ENCODE results near the gene RPS8.
"Not testable (repeated sequence)": the region's sequence is repeated elsewhere in the genome, so short reads cannot be mapped to it uniquely, and the experiment has no call there.

The RPS8 gene

DNA sequence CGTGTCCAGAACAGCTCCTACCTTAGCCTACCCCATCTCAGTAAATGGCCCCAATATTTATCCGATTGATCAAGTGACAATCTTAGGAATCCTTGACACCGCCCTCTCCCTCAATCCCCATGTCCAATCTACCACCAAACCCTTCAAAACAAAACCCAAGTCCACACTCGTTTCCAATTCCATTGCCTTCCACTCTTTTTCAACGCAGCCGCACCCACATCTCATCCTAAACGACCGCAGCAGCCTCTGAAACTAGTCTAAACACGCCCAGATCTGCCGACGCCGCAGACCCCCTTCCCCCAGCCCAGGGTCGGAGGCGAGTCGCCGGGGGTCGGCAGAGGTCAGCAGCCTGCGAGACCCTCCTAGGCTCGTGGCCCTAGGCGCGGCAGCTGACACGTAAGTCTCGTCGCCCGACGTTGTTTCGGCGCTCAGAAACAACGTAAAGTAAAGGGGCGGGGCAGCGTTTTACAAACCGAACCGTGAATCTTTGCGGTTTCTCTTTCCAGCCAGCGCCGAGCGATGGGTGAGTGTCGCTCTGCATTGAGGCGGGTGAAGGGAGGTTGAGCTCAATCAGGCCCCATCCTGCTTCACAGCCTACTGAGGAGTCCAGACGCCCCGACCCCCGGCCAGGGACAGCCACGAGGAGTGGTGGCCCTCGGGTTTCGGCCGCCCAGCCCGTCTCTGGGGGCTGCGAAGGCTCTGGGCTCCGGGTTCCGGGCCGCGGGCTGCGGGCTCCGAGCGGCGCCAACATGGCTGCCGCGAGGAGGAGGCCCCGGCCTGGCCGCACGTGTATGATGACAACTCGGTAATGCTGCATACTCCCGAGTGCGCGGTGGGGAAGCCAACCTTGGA is at the start of gene RPS8:
RPS8 (plus strand) TSS at position 463 of the 852 bp plus-strand sequence; CDS start at position 520, 57 bp downstream.
- peak; percentile 67 for DNase-seq (ENCODE audit: low read depth)

- DNase-seq (ENCODE audit: low read depth), result peak; percentile 94
Measured at GRCh38 chr1:44730741-44731512, 44.4 kb upstream of the RPS8 start, which contains the start of gene RNU5D-1. Gene RNU5D-1, minus strand, starts transcription at chr1:44731170.

DNA sequence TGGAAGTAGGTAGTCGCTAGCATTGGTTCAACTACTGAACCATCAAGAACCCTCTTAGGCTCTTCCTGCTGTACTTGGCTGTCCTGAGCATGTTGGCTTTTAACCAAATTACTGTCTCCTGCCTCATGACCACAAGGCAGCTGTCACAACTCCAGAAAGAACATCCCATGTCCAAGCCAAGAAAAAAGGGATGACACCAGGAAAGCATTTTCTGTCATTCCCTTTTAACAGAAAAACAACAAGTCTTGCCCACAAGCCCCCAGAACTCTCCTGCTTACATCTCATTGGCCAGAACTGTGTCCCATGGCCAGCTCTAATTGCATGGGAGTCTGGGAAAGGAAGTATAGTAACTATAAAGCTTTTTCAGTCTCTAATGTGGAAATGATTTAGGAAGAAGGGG is 42.0 kb upstream of the RPS8 start:
- no peak for DNase-seq (ENCODE audit: low read depth)

DNA sequence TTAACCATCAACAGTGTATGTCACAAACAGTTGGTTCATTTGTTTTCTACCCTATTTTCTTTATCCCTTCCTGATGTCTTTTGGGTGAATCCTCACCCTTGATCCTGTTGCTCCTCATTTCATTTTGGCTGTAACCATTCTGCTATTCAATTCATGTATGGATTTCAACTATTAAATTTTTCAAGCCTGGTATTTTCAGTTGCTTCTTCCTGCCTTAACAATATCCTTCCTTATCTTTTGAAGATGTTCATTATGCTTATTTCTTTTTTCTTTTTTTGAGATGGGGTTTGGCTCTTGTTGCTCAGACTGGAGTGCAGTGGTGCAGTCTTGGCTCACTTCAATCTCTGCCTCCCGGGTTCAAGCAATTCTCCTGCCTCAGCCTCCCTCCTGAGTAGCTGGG is 41.6 kb upstream of the RPS8 start:
- no peak for DNase-seq (ENCODE audit: low read depth)

GRCh38 chr1:44735992-44736391 is 39.3 kb upstream of the RPS8 start:
- DNase-seq (ENCODE audit: low read depth), result no peak

GRCh38 chr1:44738953-44739306 is 36.4 kb upstream of the RPS8 start:
- not testable (repeated sequence) for DNase-seq (ENCODE audit: low read depth)

DNA sequence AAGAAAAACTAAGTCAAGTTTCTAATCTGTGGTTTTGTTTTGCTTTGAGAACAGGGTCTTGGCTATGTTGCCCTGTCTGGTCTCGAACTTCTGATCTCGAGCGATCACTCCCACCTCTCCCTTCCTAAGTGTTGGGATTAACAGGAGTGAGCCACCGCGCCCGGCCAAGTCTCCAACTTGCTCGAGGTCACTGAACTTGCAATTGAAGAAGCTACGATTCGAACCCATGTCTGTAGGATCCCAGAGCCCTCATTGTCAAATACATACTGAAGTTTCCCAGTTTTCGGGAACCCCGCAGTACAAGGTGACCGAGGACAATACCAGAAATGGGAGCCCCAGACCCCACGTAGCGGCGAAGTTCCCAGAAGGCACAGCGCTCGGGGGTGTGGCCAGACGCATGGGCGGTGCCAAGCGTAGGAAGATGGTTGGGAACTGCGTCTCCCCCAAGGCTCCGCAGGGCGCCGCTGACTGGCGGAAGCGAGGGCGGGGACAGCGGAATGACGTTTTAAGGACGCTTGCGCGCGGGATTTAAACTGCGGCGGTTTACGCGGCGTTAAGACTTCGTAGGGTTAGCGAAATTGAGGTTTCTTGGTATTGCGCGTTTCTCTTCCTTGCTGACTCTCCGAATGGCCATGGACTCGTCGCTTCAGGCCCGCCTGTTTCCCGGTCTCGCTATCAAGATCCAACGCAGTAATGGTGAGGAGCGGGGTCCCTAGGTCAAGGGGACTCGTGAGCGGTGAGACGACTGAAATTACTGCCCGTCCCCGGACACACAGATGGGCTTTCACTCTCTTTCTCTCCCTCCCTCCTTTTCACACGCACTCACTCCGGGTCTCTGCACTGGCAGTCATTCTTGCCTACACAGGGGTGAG is 35.8 kb upstream of the RPS8 start, which contains the start of gene KIF2C:
KIF2C (plus strand) TSS at position 531 of the 872 bp plus-strand sequence; CDS start at position 627, 96 bp downstream.
- DNase-seq (ENCODE audit: low read depth), result peak; percentile 91

- DNase-seq (ENCODE audit: low read depth), result no peak
Measured at GRCh38 chr1:44740179-44740617, 35.1 kb upstream of the RPS8 start.

GRCh38 chr1:44743211-44743610 is 32.1 kb upstream of the RPS8 start:
- DNase-seq (ENCODE audit: low read depth), result no peak

DNA sequence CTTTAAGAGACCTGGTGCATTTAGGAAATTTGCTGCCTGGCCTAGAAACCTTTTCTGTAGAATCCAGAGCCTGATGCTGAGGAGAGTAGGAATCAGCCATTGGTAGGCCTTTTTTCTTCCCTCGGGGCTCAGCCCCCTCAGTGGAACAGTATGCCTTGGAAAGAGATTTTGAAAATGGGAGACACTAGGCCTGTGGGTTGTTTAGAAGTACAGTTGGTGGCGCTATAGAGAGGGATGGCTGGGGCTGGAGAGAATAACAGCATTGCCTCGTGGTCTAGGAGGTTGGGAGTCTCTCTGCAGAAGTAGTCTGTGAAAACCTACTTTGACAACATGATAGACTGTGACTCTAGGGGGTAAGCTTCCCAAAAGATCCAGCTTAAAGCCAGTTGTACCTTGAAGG is 27.5 kb upstream of the RPS8 start:
- no peak for DNase-seq (ENCODE audit: low read depth)

DNA sequence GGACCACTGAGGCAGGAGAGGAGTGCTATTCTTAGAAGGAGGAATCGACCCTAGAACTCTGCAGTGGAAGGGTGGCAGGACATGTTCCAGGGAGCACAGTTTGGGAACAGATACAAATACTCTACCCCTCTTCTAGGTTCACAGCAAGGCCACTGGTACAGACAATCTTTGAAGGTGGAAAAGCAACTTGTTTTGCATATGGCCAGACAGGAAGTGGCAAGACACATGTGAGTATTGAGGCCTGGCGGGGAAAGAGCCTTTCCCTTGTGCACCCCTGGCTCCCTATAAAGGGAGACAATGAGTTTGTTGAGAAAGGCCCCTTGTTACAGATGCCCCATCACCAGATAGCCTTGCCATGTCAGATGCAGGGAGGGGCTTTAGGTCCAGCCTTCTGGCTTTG is 17.9 kb upstream of the RPS8 start:
- DNase-seq (ENCODE audit: low read depth), result no peak

DNA sequence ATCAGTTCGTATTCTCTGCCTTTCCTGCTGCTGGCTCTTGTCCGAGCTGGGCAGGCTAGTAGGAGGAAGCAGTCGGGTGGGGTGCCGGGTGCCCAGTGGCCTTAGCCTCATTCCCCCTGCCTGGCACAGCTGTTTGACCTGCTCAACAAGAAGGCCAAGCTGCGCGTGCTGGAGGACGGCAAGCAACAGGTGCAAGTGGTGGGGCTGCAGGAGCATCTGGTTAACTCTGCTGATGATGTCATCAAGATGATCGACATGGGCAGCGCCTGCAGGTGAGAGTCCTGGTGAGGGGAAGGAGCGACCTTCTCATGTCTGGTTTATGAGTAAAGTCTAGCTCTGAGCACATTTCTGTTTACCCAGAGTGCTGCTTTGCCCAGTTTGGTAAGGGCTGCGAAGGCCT is 16.3 kb upstream of the RPS8 start:
- DNase-seq (ENCODE audit: low read depth), result no peak

GRCh38 chr1:44760876-44761275 is 14.5 kb upstream of the RPS8 start:
- DNase-seq (ENCODE audit: low read depth), result no peak

DNA sequence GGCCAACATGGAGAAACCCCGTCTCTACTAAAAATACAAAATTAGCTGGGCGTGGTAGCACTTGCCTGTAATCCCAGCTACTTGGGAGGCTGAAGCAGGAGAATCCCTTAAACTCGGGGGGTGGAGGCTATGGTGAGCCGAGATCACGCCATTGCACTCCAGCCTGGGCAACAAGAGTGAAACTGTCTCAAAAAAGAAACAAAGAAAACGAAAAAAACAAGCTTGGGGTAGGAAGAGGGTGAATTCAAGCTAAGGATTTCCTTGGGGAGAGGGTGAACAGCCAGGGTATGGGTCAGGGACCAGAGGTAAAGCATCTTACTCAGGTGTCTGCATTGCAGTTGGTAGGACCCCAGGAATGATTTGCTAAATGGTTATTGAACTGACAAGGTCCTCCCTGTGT is 8.9 kb upstream of the RPS8 start:
- DNase-seq (ENCODE audit: low read depth), result not testable (repeated sequence)

DNA sequence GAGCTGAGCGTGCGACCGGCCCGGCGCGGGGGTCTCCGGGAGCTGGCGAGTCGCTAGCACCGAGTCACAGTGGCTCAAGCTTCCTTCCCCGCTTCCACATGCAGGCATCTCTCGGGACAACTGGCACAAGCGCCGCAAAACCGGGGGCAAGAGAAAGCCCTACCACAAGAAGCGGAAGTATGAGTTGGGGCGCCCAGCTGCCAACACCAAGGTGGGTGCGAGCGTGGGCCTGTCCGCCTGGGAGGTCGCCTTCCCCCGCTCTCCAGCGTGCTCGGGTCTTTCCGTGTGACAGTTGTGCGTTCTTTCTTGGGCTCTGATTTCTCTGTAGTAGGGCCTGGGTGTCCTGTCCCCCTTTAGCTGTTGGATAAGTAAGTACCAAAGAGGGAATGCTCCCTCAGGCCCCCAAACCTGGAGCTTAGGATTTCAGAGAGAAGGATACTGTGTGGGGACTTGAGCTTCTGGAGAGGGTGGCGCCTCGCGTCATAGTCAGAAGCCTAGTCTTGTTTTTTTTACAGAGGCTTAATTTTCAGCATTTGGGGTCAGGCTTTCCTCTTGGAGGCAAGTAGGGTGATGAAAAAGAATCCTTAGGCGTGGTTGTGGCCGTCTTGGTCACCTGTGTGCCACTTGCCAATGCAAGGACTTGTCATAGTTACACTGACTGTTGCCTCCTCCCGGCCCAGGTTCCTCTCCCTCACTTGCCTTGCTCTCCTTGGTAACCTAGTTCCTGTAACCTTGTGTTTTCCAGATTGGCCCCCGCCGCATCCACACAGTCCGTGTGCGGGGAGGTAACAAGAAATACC is 790 bp downstream of the RPS8 start:
- DNase-seq (ENCODE audit: low read depth), result no peak

- no peak for DNase-seq (ENCODE audit: low read depth)
Measured at GRCh38 chr1:44776730-44777068, 1.4 kb downstream of the RPS8 start.

GRCh38 chr1:44777547-44777946 is 2.2 kb downstream of the RPS8 start:
- no peak for DNase-seq (ENCODE audit: low read depth)

GRCh38 chr1:44777969-44778635 is 2.8 kb downstream of the RPS8 start:
- DNase-seq (ENCODE audit: low read depth), result no peak

GRCh38 chr1:44778705-44779576 is 3.6 kb downstream of the RPS8 start:
- DNase-seq (ENCODE audit: low read depth), result no peak
